Activated T-cell treated with anti-CD3 and anti-CD28 coated beads, Interleukin-2, amount 50 U/mL, for 24 hours (primary cell): ENCODE data around the gene ARHGEF17.

ENCODE experiments used
- DNase-seq: peaks from one replicate; pipeline ENCODE4 v3.0.0-alpha.2; 2020
- H3K27ac Mint-ChIP-seq: 2 replicates; pipeline ENCODE4 v1.8.0; 2020; ENCODE audit warnings: mild to moderate bottlenecking, mixed read lengths
- H3K27me3 Mint-ChIP-seq: 2 replicates; pipeline ENCODE4 v1.8.0; 2020; ENCODE audit warnings: mixed read lengths
- H3K36me3 Mint-ChIP-seq: 2 replicates; pipeline ENCODE4 v1.8.0; 2020; ENCODE audit warnings: low read depth, mixed read lengths
- H3K4me1 Mint-ChIP-seq: 2 replicates; pipeline ENCODE4 v1.8.0; 2020; ENCODE audit warnings: low read depth, mixed read lengths
- H3K4me3 Mint-ChIP-seq: 2 replicates; pipeline ENCODE4 v1.8.0; 2020; ENCODE audit warnings: mild to moderate bottlenecking, moderate library complexity, mixed read lengths
- H3K9me3 Mint-ChIP-seq: 2 replicates; pipeline ENCODE4 v1.8.0; 2020; ENCODE audit warnings: mixed read lengths

Gene ARHGEF17

GRCh38 chr11:73395297-73396208, 87.5 kb downstream of the ARHGEF17 start:
- Mint-ChIP-seq H3K9me3 (no peaks in the 10 kb centered on the region), H3K4me3 (no peak overlapping the region), H3K27me3 (no peaks in the 10 kb centered on the region), H3K4me1 (no peaks in the 10 kb centered on the region), H3K36me3 (peaks cover 86% of the 10 kb centered on the region), H3K27ac (no peak overlapping the region)
- DNase-seq, result no peak

- Mint-ChIP-seq H3K4me3 (no peak overlapping the region), H3K36me3 (peaks cover 82% of the 10 kb centered on the region), H3K27ac (peak overlapping the region; percentile 34)
Measured at GRCh38 chr11:73396251-73396930, 88.3 kb downstream of the ARHGEF17 start.

GRCh38 chr11:73396985-73397384, 88.9 kb downstream of the ARHGEF17 start:
- Mint-ChIP-seq H3K27ac (no peak overlapping the region), H3K36me3 (peaks cover 82% of the 10 kb centered on the region), H3K27me3 (no peaks in the 10 kb centered on the region), H3K9me3 (no peaks in the 10 kb centered on the region), H3K4me1 (no peaks in the 10 kb centered on the region), H3K4me3 (no peak overlapping the region)
- DNase-seq, result no peak

More at GRCh38 chr11:73396251-73396930, 88.3 kb downstream of the ARHGEF17 start:
- Mint-ChIP-seq H3K27me3 (no peaks in the 10 kb centered on the region), H3K4me1 (no peaks in the 10 kb centered on the region), H3K9me3 (no peaks in the 10 kb centered on the region)
- no peak for DNase-seq

- no peak for DNase-seq
- Mint-ChIP-seq H3K27ac (peak overlapping the region; percentile 47), H3K9me3 (no peaks in the 10 kb centered on the region), H3K27me3 (no peaks in the 10 kb centered on the region), H3K36me3 (peaks cover 76% of the 10 kb centered on the region), H3K4me1 (no peaks in the 10 kb centered on the region), H3K4me3 (no peak overlapping the region)
Measured at GRCh38 chr11:73397468-73398131, 89.5 kb downstream of the ARHGEF17 start.

- Mint-ChIP-seq H3K27ac (peak overlapping the region; percentile 47), H3K36me3 (peaks cover 72% of the 10 kb centered on the region), H3K4me3 (no peak overlapping the region), H3K27me3 (no peaks in the 10 kb centered on the region), H3K4me1 (no peaks in the 10 kb centered on the region), H3K9me3 (no peaks in the 10 kb centered on the region)
- DNase-seq, result no peak
Measured at GRCh38 chr11:73398132-73398526, 90.1 kb downstream of the ARHGEF17 start.

- Mint-ChIP-seq H3K4me3 (no peak overlapping the region), H3K27ac (peak overlapping the region; percentile 82), H3K4me1 (no peaks in the 10 kb centered on the region), H3K36me3 (peaks cover 66% of the 10 kb centered on the region), H3K9me3 (no peaks in the 10 kb centered on the region), H3K27me3 (no peaks in the 10 kb centered on the region)
- DNase-seq, result no peak
Measured at GRCh38 chr11:73398721-73399120, 90.6 kb downstream of the ARHGEF17 start.

GRCh38 chr11:73399159-73399590, 91.1 kb downstream of the ARHGEF17 start:
- Mint-ChIP-seq H3K27ac (peak overlapping the region; percentile 82), H3K9me3 (no peaks in the 10 kb centered on the region), H3K27me3 (no peaks in the 10 kb centered on the region), H3K4me1 (no peaks in the 10 kb centered on the region), H3K36me3 (peaks cover 62% of the 10 kb centered on the region), H3K4me3 (no peak overlapping the region)
- peak; percentile 26 for DNase-seq

- Mint-ChIP-seq H3K27ac (peak overlapping the region; percentile 82), H3K4me1 (no peaks in the 10 kb centered on the region)
- DNase-seq, result no peak
Measured at GRCh38 chr11:73399636-73400035, 91.6 kb downstream of the ARHGEF17 start.

GRCh38 chr11:73400293-73400692, 92.2 kb downstream of the ARHGEF17 start:
- Mint-ChIP-seq H3K27ac (peak overlapping the region; percentile 82), H3K4me1 (no peaks in the 10 kb centered on the region), H3K36me3 (peaks cover 55% of the 10 kb centered on the region), H3K27me3 (no peaks in the 10 kb centered on the region), H3K9me3 (no peaks in the 10 kb centered on the region), H3K4me3 (no peak overlapping the region)
- DNase-seq, result no peak

More at GRCh38 chr11:73399636-73400035, 91.6 kb downstream of the ARHGEF17 start:
- H3K36me3 Mint-ChIP-seq, result peaks cover 57% of the 10 kb centered on the region
- no peak overlapping the region for H3K4me3 Mint-ChIP-seq
- H3K27me3 Mint-ChIP-seq, result no peaks in the 10 kb centered on the region
- no peaks in the 10 kb centered on the region for H3K9me3 Mint-ChIP-seq

GRCh38 chr11:73401217-73401923, 93.3 kb downstream of the ARHGEF17 start:
- Mint-ChIP-seq H3K27ac (peak overlapping the region; percentile 61), H3K9me3 (no peaks in the 10 kb centered on the region), H3K27me3 (no peaks in the 10 kb centered on the region), H3K4me3 (no peak overlapping the region), H3K36me3 (peaks cover 55% of the 10 kb centered on the region), H3K4me1 (no peaks in the 10 kb centered on the region)
- peak; percentile 27 for DNase-seq

GRCh38 chr11:73401924-73402833, 94.1 kb downstream of the ARHGEF17 start:
- DNase-seq, result peak; percentile 29
- Mint-ChIP-seq H3K9me3 (no peaks in the 10 kb centered on the region), H3K27me3 (no peaks in the 10 kb centered on the region), H3K36me3 (peaks cover 52% of the 10 kb centered on the region), H3K27ac (peak overlapping the region; percentile 47), H3K4me1 (no peaks in the 10 kb centered on the region), H3K4me3 (no peak overlapping the region)

GRCh38 chr11:73402834-73403185, 94.7 kb downstream of the ARHGEF17 start:
- Mint-ChIP-seq H3K27me3 (no peaks in the 10 kb centered on the region), H3K27ac (peak overlapping the region; percentile 17), H3K9me3 (no peaks in the 10 kb centered on the region), H3K36me3 (peaks cover 52% of the 10 kb centered on the region), H3K4me1 (no peaks in the 10 kb centered on the region), H3K4me3 (no peak overlapping the region)
- peak; percentile 31 for DNase-seq

GRCh38 chr11:73403541-73403940, 95.5 kb downstream of the ARHGEF17 start:
- DNase-seq, result no peak
- H3K4me3 Mint-ChIP-seq, result no peak overlapping the region
- H3K9me3 Mint-ChIP-seq, result no peaks in the 10 kb centered on the region
- no peaks in the 10 kb centered on the region for H3K27me3 Mint-ChIP-seq
- H3K4me1 Mint-ChIP-seq, result no peaks in the 10 kb centered on the region
- H3K27ac Mint-ChIP-seq, result peak overlapping the region; percentile 27
- peaks cover 52% of the 10 kb centered on the region for H3K36me3 Mint-ChIP-seq
